Breast epithelium (tissue), 4 donors: ENCODE data around the gene TOP1. TPM values are rescaled to one million over a fixed set of nuclear protein-coding genes. Genes with fewer than 3 reads are reported as not detected.

Source experiments
- DNase-seq, 2 donors: peaks; one replicate each; pipeline ENCODE4 v3.0.0-alpha.2; 2019; ENCODE audit warnings: low spot score in 2 of 2
- H3K27ac ChIP-seq, 2 donors: fragments of 200-600 bp; sonication (generic) in 1 of 2; one replicate each; pipeline ENCODE4 v1.5.1; 2016 to 2019; ENCODE audit warnings: mild to moderate bottlenecking in 1 of 2
- H3K27me3 ChIP-seq, 2 donors: fragments of 200-600 bp; sonication (generic) in 1 of 2; one replicate each; pipeline versions ENCODE4 v1.5.1 to v1.6.0; 2017 to 2019; ENCODE audit warnings: control low read depth in 1 of 2, mild to moderate bottlenecking in 1 of 2
- H3K36me3 ChIP-seq: fragments of 200-600 bp; one replicate; pipeline ENCODE4 v1.5.1; 2019
- H3K4me1 ChIP-seq, 2 donors: fragments of 200-600 bp; sonication (generic); one replicate each; pipeline ENCODE4 v1.5.1; 2016 to 2019; ENCODE audit warnings: control low read depth in 1 of 2
- H3K4me3 ChIP-seq, 3 donors: fragments of 200-600 bp; sonication (generic); 1 replicate in 2 of 3; 2 replicates in 1 of 3; pipeline ENCODE4 v1.5.1; 2016 to 2019; ENCODE audit warnings: mild to moderate bottlenecking in 3 of 3, moderate library complexity in 2 of 3
- H3K9me3 ChIP-seq, 2 donors: fragments of 200-600 bp; sonication (generic) in 1 of 2; one replicate each; pipeline ENCODE4 v1.5.1; 2016 to 2019; ENCODE audit warnings: control low read depth in 1 of 2
- CTCF ChIP-seq, 3 donors: fragments of 450-650 bp; IDR thresholded peaks; one replicate each; pipeline ENCODE4 v1.5.1; 2016 to 2017; ENCODE audit warnings: antibody characterized with exemption in 3 of 3, mild to moderate bottlenecking in 3 of 3, moderate library complexity in 3 of 3
- POLR2A ChIP-seq: fragments of 450-650 bp; IDR thresholded peaks from one replicate; pipeline ENCODE4 v1.6.1; 2016; ENCODE audit warnings: antibody characterized with exemption, mild to moderate bottlenecking, moderate library complexity
- POLR2AphosphoS5 ChIP-seq, 3 donors: sonication (generic); formaldehyde crosslinking; IDR thresholded peaks; one replicate each; pipeline ENCODE4 v1.6.1; 2017; ENCODE audit warnings: antibody characterized with exemption in 3 of 3
- intact Hi-C: fragments of 100-400 bp; cut with DNase I; formaldehyde crosslinking; loops from one replicate; pipeline ENCODE4 v1.15.1; 2023; ENCODE audit warnings: low total_unique reads
- total RNA-seq, 3 donors: library from RNA; depleted of rRNA; stranded (reverse); fragments of >200 nt; gene quantifications; one replicate each; pipeline ENCODE4 v1.1.0, GENCODE V29; 2016

The TOP1 gene
- total RNA-seq, 3 donors from 2014 or later, result 24.0 to 41.6 (median 40.3) TPM

- Histone ChIP-seq H3K36me3 (no peaks in the 10 kb centered on the region), H3K4me3 (no peak overlapping the region), H3K27ac (no peak overlapping the region), H3K27me3 (no peaks in the 10 kb centered on the region), H3K9me3 (no peaks in the 10 kb centered on the region), H3K4me1 (no peaks in the 10 kb centered on the region)
- DNase-seq, result no peak
- intact Hi-C loops, result no loop called here
- TF ChIP-seq POLR2A, result no peak
- no peak for TF ChIP-seq POLR2AphosphoS5 (IDR thresholded peaks at IDR 0.05)
- no peak for TF ChIP-seq CTCF (IDR thresholded peaks at IDR 0.05)
Measured at GRCh38 chr20:41063442-41063841, 34.8 kb downstream of the TOP1 start.

DNA sequence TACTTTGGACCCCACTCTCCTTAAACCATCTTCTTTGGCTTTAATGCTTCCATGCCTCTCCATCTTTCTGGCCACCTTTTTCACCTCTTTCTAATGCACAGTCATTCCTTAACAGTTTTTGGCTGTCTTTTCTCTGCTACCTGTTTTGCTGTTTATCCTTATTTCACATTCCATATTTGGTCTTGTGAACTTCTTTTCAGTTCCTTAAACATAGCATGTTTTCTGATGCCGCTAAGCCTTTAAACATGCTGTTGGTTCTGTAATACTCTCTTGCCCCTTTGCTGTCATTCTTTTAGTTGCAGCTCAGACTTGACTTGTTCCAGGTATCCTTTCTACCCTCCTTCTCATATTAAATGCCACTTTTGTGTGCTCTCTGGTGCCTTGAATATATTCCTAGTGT, 35.8 kb downstream of the TOP1 start:
- H3K27me3 ChIP-seq, result no peaks in the 10 kb centered on the region
- H3K4me1 ChIP-seq, result no peaks in the 10 kb centered on the region
- TF ChIP-seq POLR2A (no peak), CTCF (IDR thresholded peaks at IDR 0.05) (no peak), POLR2AphosphoS5 (IDR thresholded peaks at IDR 0.05) (no peak)
- no peak overlapping the region for H3K27ac ChIP-seq
- H3K9me3 ChIP-seq, result no peaks in the 10 kb centered on the region
- no peak for DNase-seq
- H3K36me3 ChIP-seq, result no peaks in the 10 kb centered on the region
- no peak overlapping the region for H3K4me3 ChIP-seq
- intact Hi-C loops, result no loop called here

DNA sequence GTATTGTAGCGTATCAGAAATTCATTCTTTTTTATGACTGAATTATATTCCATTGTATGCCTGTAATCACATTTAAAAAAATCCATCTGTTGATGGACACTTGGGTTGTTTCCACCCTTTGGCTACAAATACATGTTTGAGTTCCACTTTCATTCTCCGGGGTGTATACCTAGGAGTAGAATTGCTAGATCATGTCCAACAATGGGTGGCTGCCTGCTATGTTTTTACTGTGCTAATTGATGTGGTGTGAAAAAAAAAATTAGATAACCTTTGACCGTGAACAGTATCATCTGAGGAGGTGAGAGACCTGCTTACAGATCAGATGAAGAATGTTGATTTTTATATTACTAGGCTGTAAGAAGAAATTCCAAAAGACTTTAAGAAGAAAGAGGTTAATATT, 37.1 kb downstream of the TOP1 start:
- H3K9me3 ChIP-seq, result no peaks in the 10 kb centered on the region
- DNase-seq, result no peak
- TF ChIP-seq CTCF (IDR thresholded peaks at IDR 0.05) (no peak), POLR2A (no peak), POLR2AphosphoS5 (IDR thresholded peaks at IDR 0.05) (no peak)
- intact Hi-C loops, result no loop called here
- H3K4me3 ChIP-seq, result no peak overlapping the region
- no peaks in the 10 kb centered on the region for H3K27me3 ChIP-seq
- no peaks in the 10 kb centered on the region for H3K36me3 ChIP-seq
- no peak overlapping the region for H3K27ac ChIP-seq
- no peaks in the 10 kb centered on the region for H3K4me1 ChIP-seq

GRCh38 chr20:41068806-41069205, 40.2 kb downstream of the TOP1 start:
- intact Hi-C loops, result no loop called here
- Histone ChIP-seq H3K36me3 (no peaks in the 10 kb centered on the region), H3K27ac (no peak overlapping the region), H3K4me1 (peaks cover 0 to 14% of the 10 kb centered on the region in 2 donors), H3K9me3 (no peaks in the 10 kb centered on the region), H3K27me3 (no peaks in the 10 kb centered on the region), H3K4me3 (no peak overlapping the region)
- DNase-seq, result no peak
- no peak for TF ChIP-seq POLR2AphosphoS5 (IDR thresholded peaks at IDR 0.05)
- TF ChIP-seq POLR2A, result no peak
- no peak for TF ChIP-seq CTCF (IDR thresholded peaks at IDR 0.05)

DNA sequence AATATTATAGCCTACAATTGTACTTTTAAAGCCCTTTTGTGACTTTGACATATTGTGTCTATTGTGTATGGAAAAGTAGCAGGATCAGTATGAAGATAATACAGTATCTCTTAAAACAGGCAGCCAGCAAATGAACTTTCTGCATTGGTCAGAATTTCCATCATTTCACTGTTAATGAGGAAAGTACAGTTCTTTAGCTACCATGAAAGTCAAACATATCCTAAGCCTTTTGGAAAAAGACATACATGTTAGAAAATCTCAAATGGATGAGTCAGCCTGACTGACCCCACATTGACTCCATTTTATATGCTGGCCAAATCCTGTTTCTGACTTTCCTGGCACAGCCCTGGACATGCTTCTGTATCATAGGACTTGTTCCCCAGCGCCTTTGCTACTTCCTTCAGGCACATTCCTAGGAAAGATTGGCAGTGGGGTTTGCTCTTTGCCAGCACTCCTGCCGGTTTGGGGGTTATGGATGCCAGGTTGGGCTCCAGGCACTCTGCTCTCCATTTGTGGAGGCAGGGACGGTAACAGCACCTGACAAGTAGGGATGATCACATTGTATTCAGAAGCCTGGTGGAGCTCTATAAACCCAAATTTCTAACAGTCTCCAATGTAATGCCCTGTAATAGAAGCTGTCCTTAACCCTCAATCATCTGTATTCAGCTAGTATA, 43.7 kb downstream of the TOP1 start:
- Histone ChIP-seq H3K4me3 (no peak overlapping the region), H3K36me3 (no peaks in the 10 kb centered on the region), H3K27me3 (no peaks in the 10 kb centered on the region), H3K4me1 (peaks cover 0 to 19% of the 10 kb centered on the region in 2 donors), H3K27ac (peak overlapping the region; percentile 69 to 76), H3K9me3 (no peaks in the 10 kb centered on the region)
- DNase-seq, result peak in 1 of 2 donors; percentile 70
- intact Hi-C loops, result loop anchor here (10.0 kb wide), 1 partner anchor 48 kb away; the partner anchor contains the start of gene TOP1
- TF ChIP-seq CTCF (IDR thresholded peaks at IDR 0.05), result no peak
- peak in 1 of 3 donors; percentile 48 for TF ChIP-seq POLR2AphosphoS5 (IDR thresholded peaks at IDR 0.05)
